Suppressor macrophage treated with lipopolysaccharide for 1 hour (primary cell): ENCODE results near the gene LLGL2.

Experiments
- DNase-seq, 3 donors: peaks; one replicate each; pipeline ENCODE4 v3.0.0-alpha.2; 2020 to 2022

The LLGL2 gene

DNA sequence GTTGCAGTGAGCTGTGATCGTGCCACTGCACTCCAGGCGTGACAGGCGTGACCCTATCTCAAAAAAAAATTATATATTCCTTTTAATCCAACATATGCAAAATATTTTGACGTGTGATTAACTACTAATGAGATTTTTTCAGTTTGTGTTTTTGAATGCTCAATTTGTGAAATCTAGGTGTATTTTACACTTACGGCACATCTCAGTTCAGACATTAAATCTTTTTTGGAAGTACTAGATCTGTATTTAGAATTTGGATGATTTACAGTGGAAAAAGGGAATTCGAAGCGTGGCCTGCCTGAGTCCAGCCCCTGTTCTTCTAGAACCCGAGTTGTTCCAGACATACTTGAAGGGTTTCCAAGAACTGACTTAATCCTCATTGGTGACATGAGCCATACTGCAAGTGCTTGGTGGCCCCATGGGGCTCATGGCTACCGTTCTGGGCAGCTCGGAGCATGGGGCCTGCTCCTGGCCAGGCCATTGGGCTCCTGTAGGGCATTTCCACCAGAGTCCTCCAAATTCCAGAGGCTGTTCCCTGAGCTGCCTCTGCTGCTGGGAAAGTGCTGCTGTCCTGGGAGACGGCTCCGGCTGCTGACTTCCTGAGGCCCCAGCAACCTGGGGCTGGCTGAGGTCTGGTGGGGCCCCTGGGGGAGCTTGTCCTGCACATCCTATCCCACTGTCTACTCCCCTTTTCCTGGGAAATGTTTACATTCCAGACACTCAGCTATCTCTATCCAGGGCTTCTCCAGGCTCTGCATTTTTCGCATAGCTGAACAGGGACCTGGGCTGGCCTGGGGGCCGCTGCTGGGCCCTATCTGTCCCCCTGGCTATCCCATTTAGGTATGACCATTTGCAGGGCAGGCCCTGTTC is 27.2 kb downstream of the LLGL2 start:
- no peak for DNase-seq

DNA sequence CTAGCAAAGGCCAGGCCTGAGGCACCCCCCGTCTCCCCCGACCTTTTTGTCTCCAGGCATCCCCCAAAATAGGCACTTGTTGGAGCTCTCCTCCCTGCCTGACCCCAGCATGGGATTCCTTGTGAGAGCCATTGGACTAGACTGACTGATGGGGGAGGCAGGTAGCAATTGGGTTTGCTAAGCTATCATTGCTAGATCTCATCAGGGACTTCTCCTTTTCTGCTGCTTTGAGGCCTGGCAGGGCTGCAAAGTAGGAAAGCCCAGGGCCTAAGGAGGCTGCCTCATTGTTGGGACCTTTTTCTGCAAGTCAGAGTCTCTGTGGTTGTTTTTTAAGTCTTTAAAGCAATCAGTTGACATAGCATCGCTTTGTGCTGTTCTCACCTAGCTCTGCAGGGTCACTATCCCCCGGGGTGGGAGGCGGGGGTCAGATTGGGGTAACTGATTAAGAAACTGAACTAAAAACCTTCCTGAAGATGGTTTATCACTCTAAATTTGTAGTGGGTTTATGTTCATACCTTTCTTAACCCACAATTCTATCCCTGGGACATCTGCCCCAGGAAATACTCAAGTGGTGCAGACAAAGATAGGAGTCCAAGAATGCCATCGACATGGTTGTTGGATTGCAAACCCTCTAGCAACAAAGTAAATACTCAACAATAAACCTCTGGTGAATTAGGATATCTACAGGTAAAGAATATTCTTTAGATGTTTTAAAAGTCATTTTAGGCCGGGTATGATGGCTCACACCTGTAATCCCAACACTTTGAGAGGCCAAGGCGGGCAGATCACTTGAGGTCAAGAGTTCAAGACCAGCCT is 28.0 kb downstream of the LLGL2 start:
- no peak for DNase-seq

DNA sequence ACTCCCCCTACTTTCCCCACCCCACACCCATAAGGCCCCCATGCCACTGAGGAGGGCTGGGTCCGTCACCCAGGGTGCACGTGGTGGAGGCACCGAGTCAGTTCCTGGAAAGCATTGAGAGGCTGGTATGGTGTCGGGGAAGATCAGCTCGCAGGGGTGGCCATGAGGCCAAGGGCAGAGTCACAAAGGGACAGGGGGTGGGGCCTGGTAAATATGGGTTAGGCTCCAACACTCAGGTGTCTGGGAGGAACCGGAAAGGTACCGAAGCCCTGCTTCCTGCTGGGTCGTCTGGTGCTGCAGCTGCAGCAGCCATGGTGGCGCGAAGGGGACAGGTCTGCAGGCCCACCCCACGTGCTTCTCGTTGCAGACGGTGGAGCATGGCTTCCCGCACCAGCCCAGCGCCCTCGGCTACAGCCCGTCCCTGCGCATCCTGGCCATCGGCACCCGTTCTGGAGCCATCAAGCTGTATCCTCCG is 30.2 kb downstream of the LLGL2 start:
- DNase-seq, result no peak

DNA sequence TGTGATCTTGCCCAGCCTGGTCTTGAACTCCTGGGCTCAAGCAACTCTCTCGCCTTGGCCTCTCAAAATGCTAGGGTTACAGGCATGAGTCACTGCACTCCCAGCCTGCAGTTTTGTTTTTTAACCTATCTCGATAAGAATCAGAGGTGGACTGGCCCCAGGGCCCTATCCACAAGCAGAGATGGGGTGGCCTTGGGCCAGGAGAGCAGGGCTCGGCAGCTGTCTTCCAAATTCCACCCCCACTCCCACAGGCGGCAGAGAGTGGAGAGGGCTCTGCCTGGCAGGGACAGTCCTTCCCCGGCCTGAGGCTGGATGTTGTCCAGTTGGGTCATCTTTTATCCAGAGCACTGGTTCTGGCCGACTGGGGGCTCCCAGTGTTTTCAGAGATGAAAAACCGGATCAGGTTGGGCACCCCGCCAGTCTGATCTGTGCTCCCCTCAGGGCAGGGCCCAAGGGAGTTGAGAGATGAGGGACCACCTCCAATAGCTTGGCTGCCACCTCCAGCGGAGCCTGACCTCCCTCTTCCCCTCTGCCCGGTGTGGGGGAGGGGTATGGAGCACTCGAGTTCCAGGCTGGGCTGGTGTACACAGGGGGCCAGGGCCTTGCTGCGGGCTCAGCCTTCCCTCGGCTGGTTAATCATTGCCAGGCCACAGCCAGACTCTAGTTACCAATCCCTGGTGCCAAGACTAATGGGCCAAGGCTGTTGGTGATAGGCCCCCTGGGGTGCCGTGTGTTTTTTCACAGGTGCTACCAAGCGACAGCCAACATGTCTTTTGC is 31.8 kb downstream of the LLGL2 start:
- no peak for DNase-seq

DNA sequence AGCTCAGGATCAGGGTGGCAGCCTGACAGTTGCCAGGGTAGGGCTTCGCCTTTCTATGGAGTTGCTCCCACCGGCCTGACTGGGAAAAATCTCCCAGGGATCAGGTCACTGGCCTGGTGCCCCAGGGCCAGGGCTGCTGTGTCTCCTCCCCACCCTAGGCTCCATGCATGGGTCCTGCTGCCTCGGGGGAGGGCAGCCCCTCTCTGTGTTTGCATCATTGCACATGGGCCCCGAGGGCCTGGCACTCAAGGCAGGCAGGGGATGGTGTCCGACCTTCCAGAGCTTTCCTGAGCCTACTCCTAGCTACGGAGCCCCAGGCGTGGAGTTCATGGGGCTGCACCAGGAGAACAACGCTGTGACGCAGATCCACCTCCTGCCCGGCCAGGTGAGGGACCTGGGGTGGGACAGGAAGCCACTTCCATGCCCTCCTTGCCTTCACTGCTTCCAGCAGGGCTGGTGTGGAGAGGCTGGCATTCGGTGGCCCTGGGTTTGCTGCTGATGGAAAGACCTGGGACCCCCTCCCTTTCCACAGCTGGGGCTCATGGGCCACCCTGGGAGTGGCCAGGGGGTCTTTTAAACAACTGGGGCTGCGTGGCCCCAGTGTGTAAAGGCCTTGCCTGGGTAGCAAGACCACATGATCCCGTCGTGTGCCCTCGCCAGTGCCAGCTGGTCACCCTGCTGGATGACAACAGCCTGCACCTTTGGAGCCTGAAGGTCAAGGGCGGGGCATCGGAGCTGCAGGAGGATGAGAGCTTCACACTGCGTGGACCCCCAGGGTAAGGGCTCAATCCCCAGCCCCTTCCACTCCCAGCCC is 32.6 kb downstream of the LLGL2 start:
- DNase-seq, result no peak

DNA sequence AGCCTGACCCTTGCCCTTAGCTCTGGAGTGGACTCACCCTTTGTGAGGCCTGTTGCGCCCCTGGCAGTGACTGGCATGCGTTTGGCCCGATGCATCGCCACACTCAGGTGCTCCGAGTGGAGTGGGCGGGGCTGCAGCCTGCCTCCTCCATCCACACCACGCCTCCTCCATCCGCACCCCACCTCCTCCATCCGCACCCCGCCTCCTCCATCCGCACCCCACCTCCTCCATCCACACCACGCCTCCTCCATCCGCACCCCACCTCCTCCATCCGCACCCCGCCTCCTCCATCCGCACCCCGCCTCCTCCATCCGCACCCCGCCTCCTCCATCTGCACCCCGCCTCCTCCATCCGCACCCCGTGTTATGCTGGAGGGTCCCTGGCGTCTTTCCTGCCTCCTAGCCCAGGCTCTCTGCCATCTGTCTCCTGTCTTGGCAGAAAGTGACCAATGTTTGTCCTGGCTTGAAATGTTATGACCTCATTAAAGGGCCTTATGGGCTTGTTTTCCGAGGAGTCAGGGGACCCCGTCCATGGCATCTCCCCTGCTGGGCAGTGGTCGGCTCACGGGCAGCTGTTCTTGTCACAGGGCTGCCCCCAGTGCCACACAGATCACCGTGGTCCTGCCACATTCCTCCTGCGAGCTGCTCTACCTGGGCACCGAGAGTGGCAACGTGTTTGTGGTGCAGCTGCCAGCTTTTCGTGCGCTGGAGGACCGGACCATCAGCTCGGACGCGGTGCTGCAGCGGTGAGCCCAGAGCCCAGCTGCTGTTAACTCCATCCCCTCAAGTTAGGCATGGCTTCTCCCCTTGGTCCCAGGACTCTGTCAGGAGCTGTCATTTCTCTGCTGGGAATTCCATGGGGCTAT is 33.4 kb downstream of the LLGL2 start:
- DNase-seq, result no peak

DNA sequence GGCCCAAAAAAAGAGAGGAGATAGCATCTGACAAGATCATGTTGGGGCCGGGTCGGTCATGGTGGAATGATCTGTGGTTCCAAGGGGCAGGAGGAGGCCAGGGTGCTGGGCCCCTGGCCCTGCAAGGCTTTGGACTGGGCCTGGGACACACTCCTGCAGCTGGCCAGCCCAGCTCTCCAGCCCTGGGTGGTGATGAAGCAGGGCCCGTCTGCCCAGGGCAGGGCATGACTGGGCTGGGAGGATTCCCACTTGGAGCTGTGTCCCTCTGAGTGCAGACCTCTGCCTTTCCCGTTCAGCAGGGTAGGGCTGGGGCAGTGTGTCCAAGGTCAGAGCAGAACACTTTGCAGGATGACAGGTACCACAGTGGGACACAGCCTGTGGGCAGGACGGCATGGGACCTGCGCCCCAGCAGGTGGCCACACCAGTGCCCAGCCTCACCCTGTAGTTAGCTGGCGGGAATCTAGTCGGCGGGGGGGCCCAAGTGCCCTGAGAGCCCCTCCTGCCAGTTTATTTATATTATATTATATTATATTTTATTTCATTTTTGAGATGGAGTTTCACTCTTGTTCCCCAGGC is 34.5 kb downstream of the LLGL2 start:
- DNase-seq, result no peak

DNA sequence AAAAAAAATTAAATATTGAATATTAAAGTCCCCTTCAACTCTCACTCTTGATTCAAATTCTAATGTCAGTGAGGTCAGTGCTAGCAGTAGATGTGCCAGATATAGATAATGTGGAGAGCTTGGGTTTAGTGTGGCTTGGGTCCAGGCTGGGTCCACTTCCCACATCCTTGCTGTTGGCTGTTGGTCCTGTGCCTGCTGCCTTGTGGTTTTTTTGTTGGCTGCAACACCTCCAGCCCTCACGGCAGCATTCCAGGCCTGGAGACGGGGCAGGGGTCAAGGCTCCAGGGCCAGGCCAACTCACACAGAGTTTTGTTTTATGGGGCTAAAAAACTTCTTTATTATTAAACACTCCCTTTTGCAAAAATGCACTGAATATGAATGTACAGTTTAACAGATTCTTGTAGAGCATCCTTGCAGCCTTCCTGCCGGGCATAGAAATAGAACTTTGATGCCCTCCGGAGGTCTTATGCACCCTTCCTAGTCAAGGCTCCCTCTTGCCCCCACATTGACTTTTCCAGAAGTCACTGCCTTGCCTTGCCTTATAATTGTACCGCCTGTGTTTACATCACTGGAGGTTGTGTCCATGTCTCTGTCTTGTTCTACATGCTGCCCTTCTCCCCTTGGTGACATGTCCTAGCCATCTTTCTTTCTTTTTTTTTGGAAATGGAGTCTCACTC is 36.6 kb downstream of the LLGL2 start:
- DNase-seq, result no peak

DNA sequence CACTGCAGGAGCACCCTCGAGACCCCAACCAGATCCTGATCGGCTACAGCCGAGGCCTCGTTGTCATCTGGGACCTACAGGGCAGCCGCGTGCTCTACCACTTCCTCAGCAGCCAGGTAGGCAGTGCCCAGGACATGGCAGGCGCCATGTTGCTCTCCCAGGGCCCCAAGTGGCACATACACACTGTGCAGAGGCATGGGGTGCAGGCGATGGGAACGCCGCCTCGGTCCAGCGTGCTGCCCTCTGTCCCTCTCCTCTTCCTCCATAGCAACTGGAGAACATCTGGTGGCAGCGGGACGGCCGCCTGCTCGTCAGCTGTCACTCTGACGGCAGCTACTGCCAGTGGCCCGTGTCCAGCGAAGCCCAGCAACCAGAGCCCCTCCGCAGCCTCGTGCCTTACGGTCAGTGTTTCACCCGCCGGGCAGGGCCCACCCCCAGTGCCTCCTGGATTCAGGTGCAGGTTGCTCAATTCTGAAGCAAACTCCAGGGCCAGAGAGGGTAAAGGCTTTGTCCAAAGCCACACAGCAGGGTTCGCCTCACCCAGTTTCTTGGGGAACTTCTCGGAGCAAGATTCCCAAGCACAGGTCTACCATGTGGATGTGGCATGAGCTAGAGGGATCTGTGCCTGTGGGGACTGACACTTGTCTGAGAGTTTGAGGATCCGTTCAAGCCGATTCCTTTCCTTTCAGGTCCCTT is 37.7 kb downstream of the LLGL2 start:
- no peak for DNase-seq

DNA sequence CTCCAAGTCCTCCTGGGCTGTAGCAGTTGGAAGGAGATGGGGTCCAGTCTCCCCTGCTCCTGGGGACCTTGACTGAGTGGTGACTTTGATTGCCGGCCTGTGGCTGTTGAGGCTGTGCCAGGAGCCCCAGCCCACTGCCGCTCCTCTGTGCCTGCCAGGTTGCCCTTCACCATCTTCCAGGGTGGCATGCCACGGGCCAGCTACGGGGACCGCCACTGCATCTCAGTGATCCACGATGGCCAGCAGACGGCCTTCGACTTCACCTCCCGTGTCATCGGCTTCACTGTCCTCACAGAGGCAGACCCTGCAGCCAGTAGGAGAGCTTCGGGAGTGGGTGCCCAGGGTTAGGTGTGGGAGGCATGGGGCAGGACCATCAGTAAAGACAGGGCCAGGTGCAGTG is 38.7 kb downstream of the LLGL2 start:
- DNase-seq, result no peak

DNA sequence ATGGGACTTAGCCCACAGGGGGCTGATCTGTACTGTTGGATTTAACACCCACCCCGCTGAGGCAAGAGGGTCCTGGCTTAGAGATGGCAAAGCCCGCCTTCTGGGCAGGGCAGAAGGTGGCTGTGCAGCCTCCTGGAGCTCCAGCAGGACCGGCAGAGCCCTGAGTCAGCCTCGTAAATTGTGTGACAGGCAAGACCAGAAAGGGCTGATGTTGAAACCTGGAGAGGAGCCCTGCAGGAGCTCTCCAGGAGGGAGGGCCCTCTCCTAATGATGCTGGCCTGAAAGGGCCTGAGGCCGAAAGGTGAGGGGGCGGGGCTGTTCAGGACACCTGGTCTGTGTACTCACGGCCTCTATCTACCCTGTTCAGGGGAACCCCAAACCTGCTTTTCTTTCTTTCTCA is 39.6 kb downstream of the LLGL2 start:
- DNase-seq, result no peak

DNA sequence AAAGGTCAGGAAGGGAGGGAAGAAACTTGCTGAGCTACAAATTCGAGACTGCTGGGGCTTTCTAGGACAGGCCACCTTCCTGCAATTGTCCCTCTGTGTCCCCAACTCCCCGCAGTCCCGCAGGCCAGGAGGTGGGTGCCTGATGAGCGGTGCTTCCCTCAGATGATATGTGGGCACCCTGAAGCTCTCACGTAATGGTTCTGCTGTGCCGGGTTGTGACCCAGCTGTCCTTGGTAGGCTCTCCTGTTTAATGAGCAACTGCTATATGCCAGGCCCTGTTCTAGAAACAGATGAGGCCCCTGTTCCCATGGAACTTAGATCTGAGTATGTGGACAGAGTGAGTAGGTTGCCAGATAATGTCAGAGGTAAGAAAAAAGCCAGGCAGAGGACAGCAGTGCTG is 40.1 kb downstream of the LLGL2 start:
- no peak for DNase-seq

DNA sequence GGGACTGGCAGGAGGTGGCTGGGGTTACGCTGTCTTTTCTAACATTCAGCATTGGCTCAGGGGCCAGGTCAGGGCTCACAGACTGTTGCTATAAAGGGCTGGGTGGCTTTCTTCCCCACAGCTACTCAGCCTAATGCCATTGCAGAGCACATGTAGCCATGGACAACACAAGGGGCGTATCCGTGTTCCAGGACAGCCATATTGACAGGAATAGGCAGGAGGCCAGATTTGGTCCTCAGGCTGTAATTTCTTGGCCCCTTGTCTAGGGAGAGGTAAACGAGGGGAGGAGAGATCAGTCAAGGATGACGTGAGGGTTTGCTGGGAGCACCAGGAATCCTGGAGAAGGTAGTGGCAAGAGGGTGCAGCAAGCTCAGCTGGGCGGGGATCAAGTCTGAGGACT is 40.9 kb downstream of the LLGL2 start:
- no peak for DNase-seq

DNA sequence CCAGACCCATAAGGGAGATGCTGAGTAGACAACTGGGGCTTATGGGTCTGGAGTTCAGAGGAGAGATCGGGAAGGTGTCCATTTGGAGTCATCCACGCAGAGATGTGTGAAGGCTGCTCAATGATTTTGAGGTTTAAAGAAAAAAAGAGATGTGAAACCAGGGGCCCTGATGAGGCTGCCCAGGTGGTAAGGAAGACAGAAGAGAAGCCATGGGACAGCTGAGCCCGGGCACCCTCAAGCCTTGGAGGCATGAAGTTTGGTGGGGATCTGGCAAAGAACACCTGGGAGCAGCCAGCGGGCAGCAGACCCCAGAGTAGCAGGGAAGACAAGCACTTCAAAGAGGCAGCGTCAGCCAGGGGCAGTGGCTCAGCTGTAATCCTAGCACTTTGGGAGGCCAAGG is 41.3 kb downstream of the LLGL2 start:
- DNase-seq, result no peak

DNA sequence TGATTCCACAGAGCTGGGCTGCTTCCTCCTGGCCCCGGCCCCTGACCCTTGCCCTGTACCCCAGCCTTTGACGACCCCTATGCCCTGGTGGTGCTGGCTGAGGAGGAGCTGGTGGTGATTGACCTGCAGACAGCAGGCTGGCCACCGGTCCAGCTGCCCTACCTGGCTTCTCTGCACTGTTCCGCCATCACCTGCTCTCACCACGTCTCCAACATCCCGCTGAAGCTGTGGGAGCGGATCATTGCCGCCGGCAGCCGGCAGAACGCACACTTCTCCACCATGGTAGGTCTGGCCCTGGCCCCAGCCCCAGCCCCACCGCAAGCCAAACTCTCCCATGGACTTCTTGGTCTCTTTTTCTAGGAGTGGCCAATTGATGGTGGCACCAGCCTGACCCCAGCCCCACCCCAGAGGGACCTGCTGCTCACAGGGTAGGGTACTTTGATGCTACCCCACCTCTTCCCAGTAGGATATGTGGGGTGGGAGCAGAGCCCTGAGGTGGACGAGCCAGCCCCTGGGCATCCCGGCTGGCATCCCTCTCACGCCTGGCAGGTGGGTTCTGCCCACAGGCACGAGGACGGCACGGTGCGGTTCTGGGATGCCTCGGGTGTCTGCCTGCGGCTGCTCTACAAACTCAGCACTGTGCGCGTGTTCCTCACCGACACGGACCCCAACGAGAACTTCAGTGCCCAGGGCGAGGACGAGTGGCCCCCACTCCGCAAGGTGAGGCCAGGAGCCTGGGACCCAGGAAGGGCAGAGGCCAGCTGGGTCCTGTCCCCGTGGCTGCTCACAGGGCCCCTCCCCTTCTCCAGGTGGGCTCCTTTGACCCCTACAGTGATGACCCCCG is 43.1 kb downstream of the LLGL2 start:
- DNase-seq, result no peak

DNA sequence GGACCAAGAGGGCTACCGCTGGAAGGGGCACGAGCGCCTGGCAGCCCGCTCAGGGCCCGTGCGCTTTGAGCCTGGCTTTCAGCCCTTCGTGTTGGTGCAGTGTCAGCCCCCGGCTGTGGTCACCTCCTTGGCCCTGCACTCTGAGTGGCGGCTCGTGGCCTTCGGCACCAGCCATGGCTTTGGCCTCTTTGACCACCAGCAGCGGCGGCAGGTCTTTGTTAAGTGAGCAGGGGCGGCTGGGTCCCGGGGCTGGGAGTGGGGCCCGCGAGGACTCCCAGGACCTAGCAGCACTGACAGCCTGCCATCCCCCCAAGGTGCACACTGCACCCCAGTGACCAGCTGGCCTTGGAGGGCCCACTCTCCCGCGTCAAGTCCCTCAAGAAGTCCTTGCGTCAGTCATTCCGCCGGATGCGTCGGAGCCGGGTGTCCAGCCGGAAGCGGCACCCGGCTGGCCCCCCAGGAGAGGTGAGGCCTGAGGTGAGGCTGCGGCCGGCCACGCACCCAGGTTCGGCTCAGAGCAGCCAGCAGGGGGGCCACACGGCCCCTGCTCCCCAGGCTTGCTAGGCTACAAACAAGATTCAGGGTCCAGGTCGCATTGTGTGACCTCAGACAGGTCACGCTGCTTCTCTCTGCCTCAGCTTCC is 44.7 kb downstream of the LLGL2 start:
- no peak for DNase-seq

DNA sequence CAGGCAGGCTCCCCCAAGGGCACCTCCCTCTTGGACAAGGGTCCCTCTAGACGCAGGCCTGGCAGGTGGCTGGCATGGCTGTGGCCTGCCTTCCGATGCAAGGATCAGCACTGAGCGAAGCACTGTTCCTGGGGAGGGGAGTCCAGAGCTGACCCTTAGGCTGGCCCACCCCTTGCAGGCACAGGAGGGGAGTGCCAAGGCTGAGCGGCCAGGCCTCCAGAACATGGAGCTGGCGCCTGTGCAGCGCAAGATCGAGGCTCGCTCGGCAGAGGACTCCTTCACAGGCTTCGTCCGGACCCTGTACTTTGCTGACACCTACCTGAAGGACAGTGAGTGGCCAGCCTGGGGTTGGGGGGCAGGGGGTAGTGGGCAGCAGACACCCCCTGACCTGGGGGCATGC is 45.3 kb downstream of the LLGL2 start:
- DNase-seq, result no peak

DNA sequence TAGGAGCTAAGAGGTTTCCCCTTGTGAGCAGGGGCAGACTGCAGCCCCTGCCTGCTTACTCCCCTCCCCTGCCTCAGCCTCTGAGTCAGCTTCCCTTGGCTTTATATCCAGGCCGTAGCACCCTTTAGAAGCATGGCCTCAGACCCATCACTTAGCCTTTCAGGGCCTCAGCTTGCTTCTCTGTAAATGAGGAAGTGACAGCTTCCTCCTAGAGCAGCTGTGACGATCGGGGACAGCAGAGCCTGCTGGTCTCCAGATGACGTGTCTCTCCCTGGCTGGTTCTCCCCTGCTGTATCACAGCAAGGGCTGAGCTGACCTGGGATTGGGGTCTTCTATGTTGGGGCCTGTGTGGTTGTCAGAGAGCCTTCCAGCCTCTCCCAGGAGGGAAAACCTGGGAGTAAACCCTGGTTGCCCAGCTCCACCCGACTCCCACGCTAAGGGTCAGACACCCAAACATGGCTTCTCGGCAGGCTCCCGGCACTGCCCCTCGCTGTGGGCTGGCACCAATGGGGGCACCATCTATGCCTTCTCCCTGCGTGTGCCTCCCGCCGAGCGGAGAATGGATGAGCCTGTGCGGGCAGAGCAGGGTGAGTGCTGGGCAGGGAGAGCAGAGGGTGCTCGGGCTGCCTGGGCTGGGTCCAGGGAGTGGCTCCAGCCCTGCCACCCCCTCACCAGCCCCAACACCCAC is 45.8 kb downstream of the LLGL2 start:
- DNase-seq, result peak; percentile 91 to 96 (median 93)
